IMR-90 (cell line): ENCODE measurements around the gene CWC27. TPM values are rescaled to one million over a fixed set of nuclear protein-coding genes. Genes with fewer than 3 reads are reported as not detected.

ENCODE experiments used
- ATAC-seq: fragments of 200-7000 bp; cut with Tn5 transposase; 2 replicates; pipeline ENCODE4 v1.9.1; 2020; ENCODE audit warnings: low read depth, mild to moderate bottlenecking, moderate library complexity
- BruUV-seq: library from RNA; stranded (reverse); fragments of 400-500 nt; replicated peaks from 2 replicates; lab custom pipeline; 2021; lab: Mats Ljungman, UMichigan
- CTCF ChIA-PET: fragments of 300-600 bp; formaldehyde crosslinking; extraction: SDS; loops from one replicate; lab custom pipeline; 2021; ENCODE audit warnings: antibody characterized with exemption; lab: Yijun Ruan, JAX
- POLR2A ChIA-PET: fragments of 300-600 bp; sonication (Branson Sonifier 250); formaldehyde crosslinking; loops from one replicate; lab custom pipeline; 2022; ENCODE audit warnings: antibody characterized with exemption; ENCODE audit not compliant: unreplicated experiment; lab: Charles Lee
- DNase-seq: peaks from one replicate; pipeline ENCODE4 v3.0.0; 2013
- H2AFZ ChIP-seq: replicated peaks from 2 replicates; pipeline ENCODE3; 2013; ENCODE audit warnings: low read length, mild to moderate bottlenecking; ENCODE audit not compliant: poor library complexity
- H2AK5ac ChIP-seq: 2 replicates; pipeline ENCODE4 v1.6.1; 2013; ENCODE audit warnings: low read depth, low read length, inconsistent platforms
- H2AK9ac ChIP-seq: replicated peaks from 2 replicates; pipeline ENCODE3; 2013; ENCODE audit warnings: mild to moderate bottlenecking, low read depth, low read length, moderate library complexity; ENCODE audit not compliant: poor library complexity
- H2BK120ac ChIP-seq: 2 replicates; pipeline ENCODE4 v1.6.1; 2013; ENCODE audit warnings: low read depth, low read length, inconsistent platforms
- H2BK15ac ChIP-seq: 3 replicates; pipeline ENCODE4 v1.6.1; 2013; ENCODE audit warnings: low read depth, low read length, inconsistent platforms
- H2BK20ac ChIP-seq: 2 replicates; pipeline ENCODE4 v1.6.1; 2013; ENCODE audit warnings: low read depth, mild to moderate bottlenecking, inconsistent platforms, low read length, moderate library complexity
- H2BK5ac ChIP-seq: 2 replicates; pipeline ENCODE4 v1.6.1; 2013; ENCODE audit warnings: mild to moderate bottlenecking, low read depth, low read length, inconsistent platforms; ENCODE audit not compliant: poor library complexity, severe bottlenecking
- H3K14ac ChIP-seq: replicated peaks from 2 replicates; pipeline ENCODE4 v1.6.1; 2013; ENCODE audit warnings: low read depth, low read length, inconsistent platforms
- H3K18ac ChIP-seq: 2 replicates; pipeline ENCODE4 v1.6.1; 2013; ENCODE audit warnings: low read depth, low read length, control low read depth
- H3K23ac ChIP-seq: 2 replicates; pipeline ENCODE4 v1.6.1; 2013; ENCODE audit warnings: low read depth, low read length, inconsistent platforms
- H3K27ac ChIP-seq: 2 replicates; pipeline ENCODE4 v1.5.1; 2013; ENCODE audit warnings: mild to moderate bottlenecking, control low read depth, low read length; ENCODE audit not compliant: insufficient read depth
- H3K27me3 ChIP-seq: 2 replicates; pipeline ENCODE4 v1.6.1; 2013; ENCODE audit warnings: low read length; ENCODE audit not compliant: control insufficient read depth, insufficient read depth
- H3K36me3 ChIP-seq: 2 replicates; pipeline ENCODE4 v1.6.1; 2013; ENCODE audit warnings: low read length, mixed read lengths; ENCODE audit not compliant: control insufficient read depth, insufficient read depth
- H3K4ac ChIP-seq: 2 replicates; pipeline ENCODE4 v1.6.1; 2013; ENCODE audit warnings: low read depth, low read length, inconsistent platforms
- H3K4me1 ChIP-seq: 2 replicates; pipeline ENCODE4 v1.6.1; 2013; ENCODE audit warnings: low read length, mixed read lengths; ENCODE audit not compliant: control insufficient read depth, insufficient read depth
- H3K4me2 ChIP-seq: 2 replicates; pipeline ENCODE4 v1.6.1; 2013; ENCODE audit warnings: low read depth, mild to moderate bottlenecking, control low read depth, low read length, moderate library complexity
- H3K4me3 ChIP-seq: 2 replicates; pipeline ENCODE4 v1.5.1; 2013; ENCODE audit warnings: low read depth, mild to moderate bottlenecking, control low read depth, low read length, moderate library complexity; ENCODE audit not compliant: insufficient read depth
- H3K56ac ChIP-seq: 2 replicates; pipeline ENCODE4 v1.6.1; 2013; ENCODE audit warnings: low read length, inconsistent platforms; ENCODE audit not compliant: insufficient read depth; ENCODE audit errors: extremely low read depth
- H3K79me1 ChIP-seq, 2 experiments: 2 replicates each; pipeline ENCODE4 v1.6.1; 2013; ENCODE audit warnings: low read length in 2 of 2, inconsistent platforms in 1 of 2, low read depth in 1 of 2
- H3K9ac ChIP-seq: 2 replicates; pipeline ENCODE4 v1.6.1; 2013; ENCODE audit warnings: low read depth, low read length, control low read depth
- H3K9me1 ChIP-seq: 2 replicates; pipeline ENCODE4 v1.6.1; 2013; ENCODE audit warnings: low read length, inconsistent platforms; ENCODE audit not compliant: insufficient read depth
- H3K9me3 ChIP-seq: 2 replicates; pipeline ENCODE4 v1.6.1; 2013; ENCODE audit warnings: low read length; ENCODE audit not compliant: control insufficient read depth, insufficient read depth
- H4K20me1 ChIP-seq: 2 replicates; pipeline ENCODE4 v1.6.1; 2013; ENCODE audit warnings: low read length, inconsistent platforms; ENCODE audit not compliant: insufficient read depth
- H4K5ac ChIP-seq: 2 replicates; pipeline ENCODE4 v1.6.1; 2013; ENCODE audit warnings: mild to moderate bottlenecking, low read depth, low read length, control low read depth
- H4K8ac ChIP-seq, 2 experiments: 2 replicates each; pipeline ENCODE4 v1.6.1; 2013; ENCODE audit warnings: low read depth in 2 of 2, low read length in 2 of 2, control low read depth in 1 of 2, inconsistent platforms in 1 of 2
- H4K91ac ChIP-seq: 2 replicates; pipeline ENCODE4 v1.6.1; 2013; ENCODE audit warnings: low read depth, low read length, inconsistent platforms; ENCODE audit not compliant: insufficient read depth
- BHLHE40 ChIP-seq: fragments of 150-350 bp; IDR thresholded peaks from 2 replicates; pipeline ENCODE4 v1.6.1; 2016; ENCODE audit warnings: mild to moderate bottlenecking, low read depth, low read length
- CHD1 ChIP-seq: IDR thresholded peaks from 2 replicates; pipeline ENCODE4 v1.6.1; 2012; ENCODE audit warnings: low read depth, low read length, improper control_type of control experiment
- MAFK ChIP-seq: IDR thresholded peaks from 2 replicates; pipeline ENCODE4 v1.6.1; 2012; ENCODE audit warnings: low read depth, low read length, improper control_type of control experiment
- MAZ ChIP-seq: IDR thresholded peaks from 2 replicates; pipeline ENCODE4 v1.6.1; 2012; ENCODE audit warnings: low read depth, mild to moderate bottlenecking, low read length, improper control_type of control experiment, moderate library complexity, borderline replicate concordance
- RAD21 ChIP-seq: IDR thresholded peaks from 2 replicates; pipeline ENCODE4 v1.6.1; 2012; ENCODE audit warnings: low read length, improper control_type of control experiment
- RCOR1 ChIP-seq: IDR thresholded peaks from 2 replicates; pipeline ENCODE4 v1.6.1; 2012; ENCODE audit warnings: mild to moderate bottlenecking, low read length, improper control_type of control experiment; ENCODE audit not compliant: insufficient replicate concordance
- RFX5 ChIP-seq: IDR thresholded peaks from 2 replicates; pipeline ENCODE4 v1.8.0; 2012; ENCODE audit warnings: low read depth, mild to moderate bottlenecking, low read length, moderate library complexity
- SMC3 ChIP-seq: fragments of 150-350 bp; IDR thresholded peaks from 2 replicates; pipeline ENCODE4 v1.6.1; 2016; ENCODE audit warnings: low read depth, mild to moderate bottlenecking, antibody characterized with exemption, low read length, moderate library complexity
- WGBS, 2 experiments: methylation state at CpG; one replicate each; pipeline versions ENCODE4 v1.1.5 to v1.1.7; 2013; ENCODE audit warnings: missing lambda C conversion rate in 2 of 2; ENCODE audit not compliant: insufficient read length in 1 of 2; ENCODE audit errors: extremely low coverage in 2 of 2; 5-methylcytosine and 5-hydroxymethylcytosine counted together
- dilution Hi-C: fragments of 300-500 bp; cut with HindIII; formaldehyde crosslinking; loops from one replicate; pipeline ENCODE4 v1.14.3; 2018; ENCODE audit warnings: low sequenced_read_pairs; ENCODE audit not compliant: unreplicated experiment
- in situ Hi-C: fragments of 300-500 bp; cut with MboI; formaldehyde crosslinking; loops from 3 replicates; pipeline ENCODE4 v1.14.3; 2019; ENCODE audit warnings: low sequenced_read_pairs, inconsistent platforms, mixed read lengths
- intact Hi-C: fragments of 100-400 bp; cut with micrococcal nuclease; formaldehyde crosslinking; loops from 2 replicates; pipeline ENCODE4 v1.10.0; 2022
- polyA plus RNA-seq, 3 experiments: library from polyadenylated mRNA; depleted of rRNA; stranded (reverse); fragments of >200 nt; gene quantifications; 2 replicates each; pipeline ENCODE4 v1.2.3, GENCODE V29; 2012; ENCODE audit warnings: low replicate concordance in 1 of 3
- total RNA-seq: library from RNA; depleted of rRNA; stranded (reverse); fragments of >200 nt; gene quantifications from 2 replicates; pipeline ENCODE4 v1.2.3, GENCODE V29; 2012
- TF ChIP-seq, protein P1 (sequence below): conservative IDR thresholded peaks from 2 replicates; pipeline ENCODE4 v1.5.1; 2012; ENCODE audit warnings: mild to moderate bottlenecking, low read depth, low read length, improper control_type of control experiment
- TF ChIP-seq, protein P2 (sequence below): fragments of 150-350 bp; IDR thresholded peaks from 2 replicates; pipeline ENCODE4 v1.6.1; 2017; ENCODE audit warnings: mild to moderate bottlenecking, antibody characterized with exemption, low read length, low read depth

The CWC27 gene
- total and polyA plus RNA-seq, 2 of the 4 experiments (the other 2 are of a cell fraction): 13.3 to 17.1 TPM

DNA sequence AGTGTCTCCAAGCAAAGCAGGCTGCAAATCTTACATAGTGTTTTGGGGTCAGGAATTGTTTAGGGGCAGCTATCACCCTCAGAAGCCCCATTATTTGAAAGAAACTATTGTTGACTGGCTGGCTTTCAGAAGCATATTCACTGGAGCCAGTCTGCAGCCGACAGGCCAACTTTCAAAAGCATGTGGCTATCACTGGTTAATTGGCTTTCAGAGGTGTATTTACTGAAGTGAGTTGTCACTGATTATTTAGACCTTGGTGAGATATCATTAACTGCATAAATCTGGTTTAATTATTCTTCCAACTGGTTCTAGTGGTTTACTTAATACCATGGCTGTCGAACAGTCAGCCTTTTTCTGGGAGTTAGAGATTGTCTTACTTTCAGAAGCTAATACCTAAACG is 247.0 kb downstream of the CWC27 start:
- H4K5ac ChIP-seq: no peak overlapping the region; the same call in 1 of the 2 replicates
- no peaks in the 10 kb centered on the region for H3K9me3 ChIP-seq
- H2AK9ac ChIP-seq: no peak overlapping the region
- ChIA-PET CTCF (interaction anchor here (0.8 kb wide), 1 partner anchor 14 kb away, joined by 4 read pairs; no protein-coding TSS in a partner anchor), POLR2A (no interaction called here)
- H3K79me1 ChIP-seq: no peaks in the 10 kb centered on the region; a peak in 1 of 4 replicates
- no peaks in the 10 kb centered on the region for H3K27me3 ChIP-seq
- no peaks in the 10 kb centered on the region for H3K36me3 ChIP-seq
- intact Hi-C loops (no loop called here), dilution Hi-C loops (no loop called here), in situ Hi-C loops (no loop called here)
- H3K9ac ChIP-seq: no peak overlapping the region
- no peak overlapping the region for H3K4me3 ChIP-seq
- DNase-seq (no peak), ATAC-seq (no peak)
- H4K91ac ChIP-seq: no peak overlapping the region
- no peak overlapping the region for H3K56ac ChIP-seq
- no peak overlapping the region for H3K14ac ChIP-seq
- H3K27ac ChIP-seq: no peak overlapping the region
- no peak overlapping the region for H4K8ac ChIP-seq
- H3K4ac ChIP-seq: no peak overlapping the region
- no peak overlapping the region; the same call in 1 of the 2 replicates for H2AK5ac ChIP-seq
- H2BK5ac ChIP-seq: no peak overlapping the region
- no peak overlapping the region for H2AFZ ChIP-seq
- H3K4me1 ChIP-seq: peaks cover 4% of the 10 kb centered on the region; the same call in 1 of the 2 replicates
- H2BK15ac ChIP-seq: no peak overlapping the region
- H2BK120ac ChIP-seq: no peak overlapping the region
- no CpG with 5 or more reads among the region's 3 CpGs for WGBS, 2 experiments
- H3K23ac ChIP-seq: no peak overlapping the region
- H4K20me1 ChIP-seq: no peaks in the 10 kb centered on the region
- TF ChIP-seq, protein P1, sequence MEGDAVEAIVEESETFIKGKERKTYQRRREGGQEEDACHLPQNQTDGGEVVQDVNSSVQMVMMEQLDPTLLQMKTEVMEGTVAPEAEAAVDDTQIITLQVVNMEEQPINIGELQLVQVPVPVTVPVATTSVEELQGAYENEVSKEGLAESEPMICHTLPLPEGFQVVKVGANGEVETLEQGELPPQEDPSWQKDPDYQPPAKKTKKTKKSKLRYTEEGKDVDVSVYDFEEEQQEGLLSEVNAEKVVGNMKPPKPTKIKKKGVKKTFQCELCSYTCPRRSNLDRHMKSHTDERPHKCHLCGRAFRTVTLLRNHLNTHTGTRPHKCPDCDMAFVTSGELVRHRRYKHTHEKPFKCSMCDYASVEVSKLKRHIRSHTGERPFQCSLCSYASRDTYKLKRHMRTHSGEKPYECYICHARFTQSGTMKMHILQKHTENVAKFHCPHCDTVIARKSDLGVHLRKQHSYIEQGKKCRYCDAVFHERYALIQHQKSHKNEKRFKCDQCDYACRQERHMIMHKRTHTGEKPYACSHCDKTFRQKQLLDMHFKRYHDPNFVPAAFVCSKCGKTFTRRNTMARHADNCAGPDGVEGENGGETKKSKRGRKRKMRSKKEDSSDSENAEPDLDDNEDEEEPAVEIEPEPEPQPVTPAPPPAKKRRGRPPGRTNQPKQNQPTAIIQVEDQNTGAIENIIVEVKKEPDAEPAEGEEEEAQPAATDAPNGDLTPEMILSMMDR: no peak
- TF ChIP-seq MAFK: no peak
- no peak for TF ChIP-seq CHD1
- TF ChIP-seq, protein P2, sequence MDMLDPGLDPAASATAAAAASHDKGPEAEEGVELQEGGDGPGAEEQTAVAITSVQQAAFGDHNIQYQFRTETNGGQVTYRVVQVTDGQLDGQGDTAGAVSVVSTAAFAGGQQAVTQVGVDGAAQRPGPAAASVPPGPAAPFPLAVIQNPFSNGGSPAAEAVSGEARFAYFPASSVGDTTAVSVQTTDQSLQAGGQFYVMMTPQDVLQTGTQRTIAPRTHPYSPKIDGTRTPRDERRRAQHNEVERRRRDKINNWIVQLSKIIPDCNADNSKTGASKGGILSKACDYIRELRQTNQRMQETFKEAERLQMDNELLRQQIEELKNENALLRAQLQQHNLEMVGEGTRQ: no peak
- TF ChIP-seq SMC3: no peak
- TF ChIP-seq RAD21: no peak
- TF ChIP-seq MAZ: no peak
- no peak for TF ChIP-seq BHLHE40
- TF ChIP-seq RFX5: no peak
- no peak for TF ChIP-seq RCOR1
- H2BK20ac ChIP-seq: no peak overlapping the region
- no peak overlapping the region for H3K4me2 ChIP-seq
- BruUV-seq: no TSS peak
- H3K9me1 ChIP-seq: peaks cover 3% of the 10 kb centered on the region
- no peak overlapping the region for H3K18ac ChIP-seq
